Endothelial cell of umbilical vein (primary cell): ENCODE results near the gene HOXB6. TPM values are rescaled to one million over a fixed set of nuclear protein-coding genes. Genes with fewer than 3 reads are reported as not detected.

ENCODE experiments used
- BruUV-seq: library from RNA; stranded (reverse); fragments of 400-500 nt; replicated peaks from 2 replicates; lab custom pipeline; 2021; lab: Mats Ljungman, UMichigan
- CTCF ChIA-PET: fragments of 300-600, 350-600 bp; sonication (Branson Sonifier 250); formaldehyde crosslinking; loops from one replicate; lab custom pipeline; 2021; ENCODE audit warnings: antibody characterized with exemption, inconsistent platforms; lab: Charles Lee
- POLR2A ChIA-PET: fragments of 300-600, 350-600 bp; sonication (Branson Sonifier 250); formaldehyde crosslinking; loops from one replicate; lab custom pipeline; 2021; ENCODE audit warnings: antibody characterized with exemption, inconsistent platforms; lab: Charles Lee
- DNase-seq: peaks from one replicate; pipeline ENCODE4 v3.0.0-alpha.2; 2011; ENCODE audit warnings: low read depth, low spot score
- FAIRE-seq: peaks from 2 replicates; lab custom pipeline; 2011; peaks lifted over from hg19 to GRCh38; lab: Jason Lieb, UNC
- H2AFZ ChIP-seq: 2 replicates; pipeline ENCODE4 v1.6.0; 2012; ENCODE audit warnings: low read depth, low read length, control low read depth, inconsistent platforms
- H3K27ac ChIP-seq: 2 replicates; pipeline ENCODE4 v1.5.1; 2011; ENCODE audit warnings: low read depth, mild to moderate bottlenecking, control low read depth, low read length, moderate library complexity; ENCODE audit not compliant: insufficient read depth
- H3K27me3 ChIP-seq, 2 experiments: 2 replicates each; pipeline versions ENCODE4 v1.6.0 to v1.6.1; 2011; ENCODE audit warnings: low read length in 2 of 2, mixed read lengths in 1 of 2; ENCODE audit not compliant: control insufficient read depth in 2 of 2, insufficient read depth in 2 of 2
- H3K36me3 ChIP-seq, 2 experiments: 2 replicates in 1 of 2; 3 replicates in 1 of 2; pipeline ENCODE4 v1.5.1; 2011; ENCODE audit warnings: low read length in 2 of 2, mild to moderate bottlenecking in 1 of 2, moderate library complexity in 1 of 2; ENCODE audit not compliant: control insufficient read depth in 2 of 2, insufficient read depth in 2 of 2; ENCODE audit errors: extremely low read depth in 1 of 2
- H3K4me1 ChIP-seq: 3 replicates; pipeline ENCODE4 v1.5.1; 2011; ENCODE audit warnings: mild to moderate bottlenecking, low read length; ENCODE audit not compliant: control insufficient read depth, insufficient read depth; ENCODE audit errors: extremely low read depth
- H3K4me2 ChIP-seq: 2 replicates; pipeline ENCODE4 v1.6.1; 2011; ENCODE audit warnings: low read length, control low read depth, mixed read lengths; ENCODE audit not compliant: insufficient read depth
- H3K4me3 ChIP-seq, 3 experiments: fragments of 200-600 bp in 1 of 3; sonication (generic), shearing (Covaris generic) in 1 of 3; replicated peaks in 1 of 3; 2 replicates each; pipeline ENCODE4 v1.5.1; 2011 to 2016; ENCODE audit warnings: control low read depth in 3 of 3, low read length in 3 of 3, mild to moderate bottlenecking in 2 of 3, inconsistent platforms in 1 of 3, low read depth in 1 of 3, moderate library complexity in 1 of 3; ENCODE audit not compliant: insufficient read depth in 1 of 3
- H3K79me2 ChIP-seq: 2 replicates; pipeline ENCODE4 v1.6.0; 2012; ENCODE audit warnings: low read length, inconsistent platforms; ENCODE audit not compliant: control insufficient read depth, insufficient read depth
- H3K9ac ChIP-seq: replicated peaks from 2 replicates; pipeline ENCODE3; 2011; ENCODE audit warnings: low read length, control low read depth; ENCODE audit not compliant: insufficient read depth; ENCODE audit errors: extremely low read depth
- H3K9me1 ChIP-seq: replicated peaks from 3 replicates; pipeline ENCODE4 v1.6.0; 2011; ENCODE audit warnings: mild to moderate bottlenecking, low read length; ENCODE audit not compliant: control insufficient read depth, insufficient read depth; ENCODE audit errors: extremely low read depth
- H3K9me3 ChIP-seq: replicated peaks from 2 replicates; pipeline ENCODE4 v1.5.1; 2012; ENCODE audit warnings: low read length, inconsistent platforms; ENCODE audit not compliant: control insufficient read depth, insufficient read depth
- H4K20me1 ChIP-seq: replicated peaks from 2 replicates; pipeline ENCODE3; 2011; ENCODE audit warnings: mild to moderate bottlenecking, low read length; ENCODE audit not compliant: control insufficient read depth, insufficient read depth; ENCODE audit errors: extremely low read depth
- CTCF ChIP-seq, 2 donors: IDR thresholded peaks; 1 replicate in 1 of 2; 2 replicates in 1 of 2; pipeline ENCODE4 v1.5.1; 2011; ENCODE audit warnings: low read length in 2 of 2, mild to moderate bottlenecking in 2 of 2, moderate library complexity in 2 of 2, control low read depth in 1 of 2, inconsistent platforms in 1 of 2, low read depth in 1 of 2; ENCODE audit not compliant: insufficient read depth in 1 of 2; ENCODE audit errors: extremely low read depth in 1 of 2
- EZH2 ChIP-seq: IDR thresholded peaks from 2 replicates; pipeline ENCODE4 v1.6.1; 2012; ENCODE audit warnings: borderline replicate concordance, low read depth, mild to moderate bottlenecking, moderate library complexity, low read length, inconsistent platforms; ENCODE audit not compliant: severe bottlenecking
- FOS ChIP-seq: IDR thresholded peaks from 2 replicates; pipeline ENCODE4 v1.6.1; 2011; ENCODE audit warnings: mild to moderate bottlenecking, low read length, moderate library complexity, borderline replicate concordance; ENCODE audit not compliant: insufficient read depth
- GATA2 ChIP-seq: IDR thresholded peaks from 2 replicates; pipeline ENCODE4 v1.7.0; 2011; ENCODE audit warnings: low read depth, mild to moderate bottlenecking, moderate library complexity, mixed read lengths, low read length; ENCODE audit not compliant: insufficient read length, insufficient read depth
- JUN ChIP-seq: IDR thresholded peaks from 2 replicates; pipeline ENCODE4 v1.6.1; 2011; ENCODE audit warnings: borderline replicate concordance, low read depth; ENCODE audit not compliant: insufficient read length, insufficient read depth
- MAX ChIP-seq: IDR thresholded peaks from 2 replicates; pipeline ENCODE4 v1.6.1; 2011; ENCODE audit not compliant: insufficient read depth, insufficient read length
- MYC ChIP-seq: IDR thresholded peaks from one replicate; pipeline ENCODE4 v1.6.1; 2011; ENCODE audit warnings: mild to moderate bottlenecking, low read depth, low read length
- POLR2A ChIP-seq: IDR thresholded peaks from 2 replicates; pipeline ENCODE4 v1.6.1; 2012; ENCODE audit warnings: low read depth, mild to moderate bottlenecking, control low read depth, low read length
- POLR2AphosphoS5 ChIP-seq: IDR thresholded peaks from 2 replicates; pipeline ENCODE4 v1.6.1; 2012; ENCODE audit warnings: low read depth, mild to moderate bottlenecking, control low read depth, low read length, moderate library complexity; ENCODE audit not compliant: insufficient read depth
- dilution Hi-C: fragments of 300-500 bp; cut with MboI; formaldehyde crosslinking; loops from one replicate; pipeline ENCODE4 v1.15.0; 2019; ENCODE audit warnings: low sequenced_read_pairs; ENCODE audit not compliant: extremely low pct_ligation_motif_present
- intact Hi-C: fragments of 100-400 bp; cut with micrococcal nuclease; formaldehyde crosslinking; loops from one replicate; pipeline ENCODE4 v1.10.0; 2022
- polyA plus RNA-seq, 4 experiments: library from polyadenylated mRNA; depleted of rRNA in 3 of 4; stranded (reverse) in 3 of 4; unstranded in 1 of 4; fragments of >200 nt; gene quantifications; 2 replicates each; pipeline versions ENCODE4 v1.2.1 to v1.2.3, GENCODE V29; 2011 to 2012; ENCODE audit warnings: missing spikeins in 1 of 4
- total RNA-seq: library from RNA; stranded (reverse); gene quantifications from 2 replicates; pipeline ENCODE4 v1.2.3, GENCODE V29; 2021

The HOXB6 gene
- total and polyA plus RNA-seq, 2 donors (not counting 3 experiments of a cell fraction or from before 2014, with no cell fraction given) = 8.8 to 24.0 TPM

GRCh38 chr17:48558057-48558830 lies 46.5 kb downstream of the HOXB6 start:
- no peaks in the 10 kb centered on the region for H3K9me3 ChIP-seq
- H3K4me1 ChIP-seq = peaks cover 30% of the 10 kb centered on the region
- ChIA-PET CTCF (interaction anchor here (0.7 to 3.7 kb wide), 6 partner anchors 9 to 223 kb away, joined by 3 to 23 read pairs (median 11); no protein-coding TSS in a partner anchor), POLR2A (interaction anchor here (2.8 kb wide), 1 partner anchor 11 kb away, joined by 10 read pairs; no protein-coding TSS in a partner anchor)
- no peak for TF ChIP-seq MYC
- TF ChIP-seq CTCF (IDR thresholded peaks at IDR 0.05; ENCODE audit: extremely low read depth in 1 of 2, insufficient read depth in 1 of 2, low read depth in 1 of 2, low read length in 2 of 2) = no peak
- TF ChIP-seq POLR2AphosphoS5 = no peak
- TF ChIP-seq JUN = no peak
- no peak for TF ChIP-seq GATA2
- no peak for TF ChIP-seq EZH2
- TF ChIP-seq POLR2A = no peak
- no peak for TF ChIP-seq FOS
- no peak for TF ChIP-seq MAX
- H3K4me3 ChIP-seq = no peak overlapping the region
- H3K9ac ChIP-seq = no peak overlapping the region
- dilution Hi-C loops = no loop called here
- intact Hi-C loops = no loop called here
- H3K4me2 ChIP-seq = no peak overlapping the region
- H3K79me2 ChIP-seq = peaks cover 67% of the 10 kb centered on the region
- no peaks in the 10 kb centered on the region for H3K27me3 ChIP-seq
- no TSS peak for BruUV-seq
- no peak overlapping the region for H2AFZ ChIP-seq
- no peaks in the 10 kb centered on the region for H4K20me1 ChIP-seq
- DNase-seq (no peak), FAIRE-seq (no peak)
- no peak overlapping the region for H3K27ac ChIP-seq
- peaks cover 0 to 5% of the 10 kb centered on the region in 2 experiments for H3K36me3 ChIP-seq
- H3K9me1 ChIP-seq = no peaks in the 10 kb centered on the region
